Mammary microvascular endothelial cell (primary cell): Measurements from ENCODE around the gene DNAJC6. TPM values are rescaled to one million over a fixed set of nuclear protein-coding genes. Genes with fewer than 3 reads are reported as not detected.

Source experiments
- total RNA-seq: library from RNA; depleted of rRNA; stranded (reverse); fragments of >200 nt; gene quantifications from 2 replicates; pipeline ENCODE4 v1.2.3, GENCODE V29; 2015

DNAJC6 gene
- 3.2 and 4.1 TPM in 2 replicates for total RNA-seq

GRCh38 chr1:65309304-65310077, at the start of gene DNAJC6:
Gene DNAJC6 (plus strand): TSS chr1:65309543. CDS start chr1:65309746, 203 bp downstream.

GRCh38 chr1:65420590-65421350, 111.4 kb downstream of the DNAJC6 start, which contains the start of the genes LEPR and LEPROT:
Gene LEPR (plus strand): TSS chr1:65420668. CDS start chr1:65565566, 144,898 bp downstream.
Gene LEPROT (plus strand): TSS chr1:65420668. CDS start chr1:65420725, 57 bp downstream.

Other genes with a start within 250 kb of the DNAJC6 start
- 14.2 and 17.3 TPM in 2 replicates for gene AK4, start 161.3 kb upstream of the DNAJC6 start, total RNA-seq
- gene LEPR, start 111.1 kb downstream of the DNAJC6 start, total RNA-seq, result 5.5 and 5.7 TPM in 2 replicates
- 45.9 and 48.4 TPM in 2 replicates for gene LEPROT, start 111.1 kb downstream of the DNAJC6 start, total RNA-seq